PC-3 (cell line): Measurements from ENCODE around the gene MYOC. TPM values are rescaled to one million over a fixed set of nuclear protein-coding genes. Genes with fewer than 3 reads are reported as not detected.

Experiments used
- ATAC-seq: fragments of 200-7000 bp; cut with Tn5 transposase; 2 replicates; pipeline ENCODE4 v1.9.1; 2020; ENCODE audit warnings: mild to moderate bottlenecking, moderate library complexity
- BruUV-seq: library from RNA; stranded (reverse); fragments of 400-500 nt; replicated peaks from 2 replicates; lab custom pipeline; 2021; lab: Mats Ljungman, UMichigan
- CTCF ChIA-PET: fragments of 300-600 bp; sonication (Branson Sonifier 250); formaldehyde crosslinking; loops from one replicate; lab custom pipeline; 2022; ENCODE audit warnings: antibody characterized with exemption; lab: Charles Lee
- POLR2A ChIA-PET: fragments of 300-600 bp; sonication (Branson Sonifier 250); formaldehyde crosslinking; loops from one replicate; lab custom pipeline; 2022; ENCODE audit warnings: antibody characterized with exemption; ENCODE audit not compliant: unreplicated experiment; lab: Charles Lee
- DNase-seq: peaks from one replicate; pipeline ENCODE4 v3.0.0-alpha.2; 2015
- H2AFZ ChIP-seq: fragments of 300-600 bp; sonication (generic); 2 replicates; pipeline ENCODE4 v1.6.0; 2016; ENCODE audit warnings: antibody characterized with exemption, low read length
- H3F3A ChIP-seq: fragments of 300-600 bp; sonication (generic); one replicate; pipeline ENCODE4 v1.6.0; 2017; ENCODE audit warnings: antibody characterized with exemption, low read length, control low read depth, mild to moderate bottlenecking; ENCODE audit not compliant: unreplicated experiment
- H3K27ac ChIP-seq: fragments of 300-600 bp; sonication (generic); 2 replicates; pipeline ENCODE4 v1.5.1; 2016; ENCODE audit warnings: mild to moderate bottlenecking, low read length
- H3K27me3 ChIP-seq: fragments of 300-600 bp; sonication (generic); 2 replicates; pipeline ENCODE4 v1.6.1; 2016; ENCODE audit warnings: low read length, mixed read lengths
- H3K36me3 ChIP-seq: fragments of 300-600 bp; sonication (generic); 2 replicates; pipeline ENCODE4 v1.6.1; 2016; ENCODE audit warnings: low read depth, mixed run types, low read length, mixed read lengths
- H3K4me1 ChIP-seq: fragments of 300-600 bp; sonication (generic); 2 replicates; pipeline ENCODE4 v1.5.1; 2016; ENCODE audit warnings: low read length; ENCODE audit not compliant: insufficient read depth
- H3K4me2 ChIP-seq: fragments of 300-600 bp; sonication (generic); 2 replicates; pipeline ENCODE4 v1.6.0; 2016; ENCODE audit warnings: low read length
- H3K4me3 ChIP-seq: fragments of 300-600 bp; sonication (generic); 2 replicates; pipeline ENCODE4 v1.5.1; 2016; ENCODE audit warnings: mild to moderate bottlenecking, low read length, mixed read lengths
- H3K79me2 ChIP-seq: fragments of 300-600 bp; sonication (generic); 2 replicates; pipeline ENCODE4 v1.6.1; 2017; ENCODE audit warnings: low read length, mixed read lengths
- H3K9ac ChIP-seq: fragments of 300-600 bp; sonication (generic); 2 replicates; pipeline ENCODE4 v1.6.0; 2016; ENCODE audit warnings: mild to moderate bottlenecking, low read length
- H3K9me2 ChIP-seq: fragments of 300-600 bp; sonication (generic); replicated peaks from 2 replicates; pipeline ENCODE4 v1.6.1; 2016; ENCODE audit warnings: mixed run types, low read length, mixed read lengths
- H3K9me3 ChIP-seq: fragments of 300-600 bp; sonication (generic); 2 replicates; pipeline ENCODE4 v1.6.1; 2016; ENCODE audit warnings: low read length, mixed read lengths
- H4K20me1 ChIP-seq: fragments of 300-600 bp; sonication (generic); 2 replicates; pipeline ENCODE4 v1.6.1; 2016; ENCODE audit warnings: low read length, mixed read lengths
- CTCF ChIP-seq: fragments of 300-600 bp; sonication (generic); conservative IDR thresholded peaks from 2 replicates; pipeline ENCODE4 v1.5.1; 2017; ENCODE audit warnings: antibody characterized with exemption, low read depth, mild to moderate bottlenecking, low read length
- EZH2 ChIP-seq: fragments of 300-600 bp; sonication (generic); IDR thresholded peaks from one replicate; pipeline ENCODE4 v1.6.1; 2017; ENCODE audit warnings: antibody characterized with exemption, mild to moderate bottlenecking, low read length; ENCODE audit not compliant: unreplicated experiment
- EZH2phosphoT487 ChIP-seq: fragments of 300-600 bp; sonication (generic); IDR thresholded peaks from 2 replicates; pipeline ENCODE4 v1.6.1; 2018; ENCODE audit warnings: mild to moderate bottlenecking, antibody characterized with exemption, low read length, borderline replicate concordance
- intact Hi-C: fragments of 100-400 bp; cut with micrococcal nuclease; formaldehyde crosslinking; loops from 2 replicates; pipeline ENCODE4 v1.9.0; 2023
- total RNA-seq: library from RNA; depleted of rRNA; stranded (reverse); fragments of >200 nt; gene quantifications from 2 replicates; pipeline ENCODE4 v1.2.3, GENCODE V29; 2014

Gene MYOC
- total RNA-seq, 1 experiment from 2014 or later = not detected

GRCh38 chr1:171683870-171684269, 31.4 kb upstream of the MYOC start:
- H3K4me1 ChIP-seq = no peaks in the 10 kb centered on the region
- ChIA-PET POLR2A (interaction anchor here (0.5 kb wide), 1 partner anchor 516 kb away, joined by 3 read pairs; no protein-coding TSS in a partner anchor), CTCF (no interaction called here)
- H3K79me2 ChIP-seq = no peaks in the 10 kb centered on the region
- no peaks in the 10 kb centered on the region for H4K20me1 ChIP-seq
- intact Hi-C loops = no loop called here
- no peak for TF ChIP-seq EZH2phosphoT487
- TF ChIP-seq EZH2 = no peak
- TF ChIP-seq CTCF = no peak
- H3K9me3 ChIP-seq = no peaks in the 10 kb centered on the region
- no peaks in the 10 kb centered on the region for H3K36me3 ChIP-seq
- no peak overlapping the region for H3K4me2 ChIP-seq
- H3K4me3 ChIP-seq = no peak overlapping the region
- H3K9me2 ChIP-seq = no peaks in the 10 kb centered on the region
- H2AFZ ChIP-seq = no peak overlapping the region
- H3K27me3 ChIP-seq = no peaks in the 10 kb centered on the region
- H3F3A ChIP-seq = no peaks in the 10 kb centered on the region
- ATAC-seq = no peak
- no TSS peak for BruUV-seq
- H3K9ac ChIP-seq = no peak overlapping the region
- no peak overlapping the region for H3K27ac ChIP-seq
- no peak for DNase-seq

GRCh38 chr1:171680339-171680738, 27.9 kb upstream of the MYOC start:
- Histone ChIP-seq H2AFZ (no peak overlapping the region), H3K27me3 (peaks cover 11% of the 10 kb centered on the region), H3K36me3 (no peaks in the 10 kb centered on the region), H3K9me2 (no peaks in the 10 kb centered on the region), H3K9me3 (no peaks in the 10 kb centered on the region), H3F3A (no peaks in the 10 kb centered on the region), H3K4me1 (no peaks in the 10 kb centered on the region), H3K79me2 (no peaks in the 10 kb centered on the region), H3K4me2 (no peak overlapping the region), H3K27ac (no peak overlapping the region), H4K20me1 (no peaks in the 10 kb centered on the region), H3K4me3 (no peak overlapping the region), H3K9ac (no peak overlapping the region)
- CTCF ChIA-PET = no interaction called here
- ATAC-seq (no peak), DNase-seq (no peak)
- intact Hi-C loops = no loop called here
- no peak for TF ChIP-seq CTCF
- TF ChIP-seq EZH2phosphoT487 = no peak
- TF ChIP-seq EZH2 = no peak
- POLR2A ChIA-PET = no interaction called here
- BruUV-seq = no TSS peak

- H3F3A ChIP-seq = no peaks in the 10 kb centered on the region
- TF ChIP-seq EZH2 (no peak), EZH2phosphoT487 (no peak), CTCF (no peak)
- BruUV-seq = no TSS peak
Observed at GRCh38 chr1:171676823-171677222, 24.3 kb upstream of the MYOC start.

More at GRCh38 chr1:171676823-171677222, 24.3 kb upstream of the MYOC start:
- ChIA-PET POLR2A (no interaction called here), CTCF (no interaction called here)
- no peak overlapping the region for H3K27ac ChIP-seq
- ATAC-seq = no peak
- no peaks in the 10 kb centered on the region for H3K9me2 ChIP-seq
- no peaks in the 10 kb centered on the region for H3K4me1 ChIP-seq
- H3K36me3 ChIP-seq = no peaks in the 10 kb centered on the region
- no peak overlapping the region for H3K9ac ChIP-seq
- no peak overlapping the region for H3K4me3 ChIP-seq
- H3K9me3 ChIP-seq = no peaks in the 10 kb centered on the region
- no peaks in the 10 kb centered on the region for H4K20me1 ChIP-seq
- peaks cover 41% of the 10 kb centered on the region for H3K27me3 ChIP-seq
- H2AFZ ChIP-seq = no peak overlapping the region
- DNase-seq = no peak
- no peaks in the 10 kb centered on the region for H3K79me2 ChIP-seq
- H3K4me2 ChIP-seq = no peak overlapping the region
- intact Hi-C loops = no loop called here
